ENCODE data around the gene MAP4K4. TPM values are rescaled to one million over a fixed set of nuclear protein-coding genes. Genes with fewer than 3 reads are reported as not detected.

The MAP4K4 gene
- total and polyA plus RNA-seq, 2 of the 13 experiments (the other 11 are each of a cell fraction or from before 2014, with no cell fraction given), result 105 to 264 TPM

DNA sequence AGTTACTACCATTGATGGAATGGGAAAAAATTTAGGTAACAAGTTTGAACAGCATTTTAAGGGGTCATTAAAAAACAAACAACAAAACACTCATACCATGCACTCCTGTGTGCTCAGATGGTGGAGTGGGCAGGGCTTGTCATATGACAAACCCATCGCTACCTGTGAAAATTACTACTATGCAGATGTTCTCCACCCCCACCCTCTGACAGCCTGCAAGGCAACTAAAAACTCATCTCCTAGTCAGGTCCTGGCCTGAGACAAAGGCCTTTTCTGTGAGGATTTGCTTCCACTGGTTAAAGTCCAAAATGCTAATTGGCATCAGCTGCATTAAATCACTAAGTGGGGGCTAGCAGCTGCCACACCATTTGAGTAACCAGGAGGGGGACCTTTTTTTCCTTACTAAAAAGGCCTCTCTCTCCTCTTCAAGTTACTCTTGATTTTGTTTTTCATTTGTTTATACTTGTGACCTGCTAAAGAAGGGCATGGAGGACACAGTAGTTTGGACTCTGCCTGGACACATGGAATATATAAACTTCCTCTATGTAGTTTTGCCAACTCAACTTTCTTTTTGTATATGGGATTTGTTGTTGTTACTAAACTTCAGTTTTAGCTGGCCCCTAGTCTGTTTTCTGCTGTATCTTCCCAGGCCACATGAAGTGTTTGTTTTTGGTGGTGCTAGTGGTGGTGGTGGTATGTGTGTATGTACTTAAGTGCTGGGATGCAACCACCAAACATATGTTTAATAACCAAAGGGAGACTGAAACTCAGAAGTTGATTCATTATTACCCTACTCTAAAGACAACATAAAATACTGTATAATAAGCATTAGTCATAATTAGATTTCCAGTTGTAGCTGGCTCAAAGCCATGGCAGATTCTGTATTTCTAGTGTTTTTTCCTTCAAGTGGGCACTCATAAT lies 121.3 kb downstream of the MAP4K4 start (continued):
- TF ChIP-seq, protein P1, sequence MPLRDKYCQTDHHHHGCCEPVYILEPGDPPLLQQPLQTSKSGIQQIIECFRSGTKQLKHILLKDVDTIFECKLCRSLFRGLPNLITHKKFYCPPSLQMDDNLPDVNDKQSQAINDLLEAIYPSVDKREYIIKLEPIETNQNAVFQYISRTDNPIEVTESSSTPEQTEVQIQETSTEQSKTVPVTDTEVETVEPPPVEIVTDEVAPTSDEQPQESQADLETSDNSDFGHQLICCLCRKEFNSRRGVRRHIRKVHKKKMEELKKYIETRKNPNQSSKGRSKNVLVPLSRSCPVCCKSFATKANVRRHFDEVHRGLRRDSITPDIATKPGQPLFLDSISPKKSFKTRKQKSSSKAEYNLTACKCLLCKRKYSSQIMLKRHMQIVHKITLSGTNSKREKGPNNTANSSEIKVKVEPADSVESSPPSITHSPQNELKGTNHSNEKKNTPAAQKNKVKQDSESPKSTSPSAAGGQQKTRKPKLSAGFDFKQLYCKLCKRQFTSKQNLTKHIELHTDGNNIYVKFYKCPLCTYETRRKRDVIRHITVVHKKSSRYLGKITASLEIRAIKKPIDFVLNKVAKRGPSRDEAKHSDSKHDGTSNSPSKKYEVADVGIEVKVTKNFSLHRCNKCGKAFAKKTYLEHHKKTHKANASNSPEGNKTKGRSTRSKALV (CRISPR knock-in tag; IDR thresholded peaks at IDR 0.05), result no peak
- TF ChIP-seq, protein P2, sequence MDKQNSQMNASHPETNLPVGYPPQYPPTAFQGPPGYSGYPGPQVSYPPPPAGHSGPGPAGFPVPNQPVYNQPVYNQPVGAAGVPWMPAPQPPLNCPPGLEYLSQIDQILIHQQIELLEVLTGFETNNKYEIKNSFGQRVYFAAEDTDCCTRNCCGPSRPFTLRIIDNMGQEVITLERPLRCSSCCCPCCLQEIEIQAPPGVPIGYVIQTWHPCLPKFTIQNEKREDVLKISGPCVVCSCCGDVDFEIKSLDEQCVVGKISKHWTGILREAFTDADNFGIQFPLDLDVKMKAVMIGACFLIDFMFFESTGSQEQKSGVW (CRISPR knock-in tag; IDR thresholded peaks at IDR 0.05; ENCODE audit: borderline replicate concordance), result no peak
- TF ChIP-seq ZNF644 (CRISPR knock-in tag; IDR thresholded peaks at IDR 0.05; ENCODE audit: low read depth), result no peak
- TF ChIP-seq ZSCAN30 (CRISPR knock-in tag; IDR thresholded peaks at IDR 0.05), result no peak
- TF ChIP-seq NFE2L2 (IDR thresholded peaks at IDR 0.05; ENCODE audit: low read length), result no peak
- TF ChIP-seq SOX5 (CRISPR knock-in tag; IDR thresholded peaks at IDR 0.05; ENCODE audit: borderline replicate concordance), result peak; percentile 64; the same call in 1 of the 2 replicates
- TF ChIP-seq, protein P3, sequence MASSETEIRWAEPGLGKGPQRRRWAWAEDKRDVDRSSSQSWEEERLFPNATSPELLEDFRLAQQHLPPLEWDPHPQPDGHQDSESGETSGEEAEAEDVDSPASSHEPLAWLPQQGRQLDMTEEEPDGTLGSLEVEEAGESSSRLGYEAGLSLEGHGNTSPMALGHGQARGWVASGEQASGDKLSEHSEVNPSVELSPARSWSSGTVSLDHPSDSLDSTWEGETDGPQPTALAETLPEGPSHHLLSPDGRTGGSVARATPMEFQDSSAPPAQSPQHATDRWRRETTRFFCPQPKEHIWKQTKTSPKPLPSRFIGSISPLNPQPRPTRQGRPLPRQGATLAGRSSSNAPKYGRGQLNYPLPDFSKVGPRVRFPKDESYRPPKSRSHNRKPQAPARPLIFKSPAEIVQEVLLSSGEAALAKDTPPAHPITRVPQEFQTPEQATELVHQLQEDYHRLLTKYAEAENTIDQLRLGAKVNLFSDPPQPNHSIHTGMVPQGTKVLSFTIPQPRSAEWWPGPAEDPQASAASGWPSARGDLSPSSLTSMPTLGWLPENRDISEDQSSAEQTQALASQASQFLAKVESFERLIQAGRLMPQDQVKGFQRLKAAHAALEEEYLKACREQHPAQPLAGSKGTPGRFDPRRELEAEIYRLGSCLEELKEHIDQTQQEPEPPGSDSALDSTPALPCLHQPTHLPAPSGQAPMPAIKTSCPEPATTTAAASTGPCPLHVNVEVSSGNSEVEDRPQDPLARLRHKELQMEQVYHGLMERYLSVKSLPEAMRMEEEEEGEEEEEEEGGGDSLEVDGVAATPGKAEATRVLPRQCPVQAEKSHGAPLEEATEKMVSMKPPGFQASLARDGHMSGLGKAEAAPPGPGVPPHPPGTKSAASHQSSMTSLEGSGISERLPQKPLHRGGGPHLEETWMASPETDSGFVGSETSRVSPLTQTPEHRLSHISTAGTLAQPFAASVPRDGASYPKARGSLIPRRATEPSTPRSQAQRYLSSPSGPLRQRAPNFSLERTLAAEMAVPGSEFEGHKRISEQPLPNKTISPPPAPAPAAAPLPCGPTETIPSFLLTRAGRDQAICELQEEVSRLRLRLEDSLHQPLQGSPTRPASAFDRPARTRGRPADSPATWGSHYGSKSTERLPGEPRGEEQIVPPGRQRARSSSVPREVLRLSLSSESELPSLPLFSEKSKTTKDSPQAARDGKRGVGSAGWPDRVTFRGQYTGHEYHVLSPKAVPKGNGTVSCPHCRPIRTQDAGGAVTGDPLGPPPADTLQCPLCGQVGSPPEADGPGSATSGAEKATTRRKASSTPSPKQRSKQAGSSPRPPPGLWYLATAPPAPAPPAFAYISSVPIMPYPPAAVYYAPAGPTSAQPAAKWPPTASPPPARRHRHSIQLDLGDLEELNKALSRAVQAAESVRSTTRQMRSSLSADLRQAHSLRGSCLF (CRISPR knock-in tag; IDR thresholded peaks at IDR 0.05; ENCODE audit: borderline replicate concordance), result no peak
- peak; percentile 84 for TF ChIP-seq HNF4G (IDR thresholded peaks at IDR 0.05; ENCODE audit: borderline replicate concordance, low read depth, low read length)
- no peak; the same call in 1 of the 2 replicates for TF ChIP-seq HNF4G (CRISPR knock-in tag; IDR thresholded peaks at IDR 0.05; ENCODE audit: borderline replicate concordance, low read depth)
- TF ChIP-seq CBX1 (IDR thresholded peaks at IDR 0.05; ENCODE audit: low read depth), result no peak
- TF ChIP-seq FOXO1 (CRISPR knock-in tag; IDR thresholded peaks at IDR 0.05), result no peak
- TF ChIP-seq ELF3 (CRISPR knock-in tag; IDR thresholded peaks at IDR 0.05), result peak; percentile 45; the same call in 1 of the 2 replicates
- TF ChIP-seq, protein P4, sequence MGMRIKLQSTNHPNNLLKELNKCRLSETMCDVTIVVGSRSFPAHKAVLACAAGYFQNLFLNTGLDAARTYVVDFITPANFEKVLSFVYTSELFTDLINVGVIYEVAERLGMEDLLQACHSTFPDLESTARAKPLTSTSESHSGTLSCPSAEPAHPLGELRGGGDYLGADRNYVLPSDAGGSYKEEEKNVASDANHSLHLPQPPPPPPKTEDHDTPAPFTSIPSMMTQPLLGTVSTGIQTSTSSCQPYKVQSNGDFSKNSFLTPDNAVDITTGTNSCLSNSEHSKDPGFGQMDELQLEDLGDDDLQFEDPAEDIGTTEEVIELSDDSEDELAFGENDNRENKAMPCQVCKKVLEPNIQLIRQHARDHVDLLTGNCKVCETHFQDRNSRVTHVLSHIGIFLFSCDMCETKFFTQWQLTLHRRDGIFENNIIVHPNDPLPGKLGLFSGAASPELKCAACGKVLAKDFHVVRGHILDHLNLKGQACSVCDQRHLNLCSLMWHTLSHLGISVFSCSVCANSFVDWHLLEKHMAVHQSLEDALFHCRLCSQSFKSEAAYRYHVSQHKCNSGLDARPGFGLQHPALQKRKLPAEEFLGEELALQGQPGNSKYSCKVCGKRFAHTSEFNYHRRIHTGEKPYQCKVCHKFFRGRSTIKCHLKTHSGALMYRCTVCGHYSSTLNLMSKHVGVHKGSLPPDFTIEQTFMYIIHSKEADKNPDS (CRISPR knock-in tag; IDR thresholded peaks at IDR 0.05), result no peak
- no peak for TF ChIP-seq ZNF564 (CRISPR knock-in tag; IDR thresholded peaks at IDR 0.05)
- TF ChIP-seq TOE1 (CRISPR knock-in tag; IDR thresholded peaks at IDR 0.05), result 0 out of 2 replicates have a peak, but pooled peaks have one; percentile 9
- 0 out of 2 replicates have a peak, but pooled peaks have one; percentile 23 for TF ChIP-seq ZNF362 (CRISPR knock-in tag; IDR thresholded peaks at IDR 0.05; ENCODE audit: borderline replicate concordance)
